NB4 (cell line): Measurements from ENCODE around the gene SELENOT.

Source experiments
- CTCF ChIP-seq: IDR thresholded peaks from one replicate; pipeline ENCODE4 v1.5.1; 2012; ENCODE audit warnings: low read depth, low read length
- MAX ChIP-seq: IDR thresholded peaks from 2 replicates; pipeline ENCODE4 v1.6.1; 2011; ENCODE audit warnings: low read depth, low read length
- MYC ChIP-seq: IDR thresholded peaks from 2 replicates; pipeline ENCODE4 v1.6.1; 2011; ENCODE audit warnings: low read depth, low read length
- POLR2A ChIP-seq: IDR thresholded peaks from 2 replicates; pipeline ENCODE4 v1.6.1; 2011; ENCODE audit warnings: mild to moderate bottlenecking; ENCODE audit not compliant: insufficient read length; ENCODE audit errors: extremely low read depth

GRCh38 chr3:150582620-150583019 is 20.5 kb upstream of the SELENOT start:
- TF ChIP-seq CTCF, result no peak
- no peak for TF ChIP-seq POLR2A
- TF ChIP-seq MAX, result no peak
- TF ChIP-seq MYC, result no peak
